ENCODE data around the gene CFAP157. TPM values are rescaled to one million over a fixed set of nuclear protein-coding genes. Genes with fewer than 3 reads are reported as not detected.

The CFAP157 gene
- total RNA-seq, 1 donor from 2014 or later, result 0.26 TPM

DNA sequence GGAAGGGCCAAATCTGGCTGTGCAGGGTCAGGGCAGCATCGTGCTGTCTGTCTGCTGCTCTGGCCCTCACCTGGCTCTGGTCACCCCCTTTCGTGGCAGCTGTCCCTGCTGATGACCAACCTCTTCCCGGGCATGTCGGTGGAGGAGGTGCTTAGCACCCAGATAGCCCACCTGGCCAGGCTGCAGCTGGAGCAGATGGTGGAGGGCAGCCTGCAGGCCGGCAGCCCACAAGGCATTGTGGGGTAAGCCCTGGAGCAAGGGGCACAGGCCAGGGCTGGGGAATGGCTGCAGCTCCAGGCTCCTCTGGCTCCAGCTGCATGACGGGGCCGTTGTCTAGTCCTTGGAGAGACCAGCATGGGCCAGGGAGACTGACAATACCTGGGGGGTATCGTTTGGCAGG is 20.1 kb downstream of the CFAP157 start:
- no peaks in the 10 kb centered on the region for H3K27me3 Mint-ChIP-seq (ENCODE audit: insufficient read depth)
- no peak for DNase-seq (ENCODE audit: low spot score)
- no peaks in the 10 kb centered on the region for H3K4me1 Mint-ChIP-seq (ENCODE audit: low read depth)
- no peaks in the 10 kb centered on the region for H3K9me3 Mint-ChIP-seq
- no peak overlapping the region for H3K4me3 Mint-ChIP-seq
- H3K36me3 Mint-ChIP-seq (ENCODE audit: low read depth), result no peaks in the 10 kb centered on the region
- no peak overlapping the region for H3K27ac Mint-ChIP-seq
- intact Hi-C loops (cut with micrococcal nuclease), result no loop called here

DNA sequence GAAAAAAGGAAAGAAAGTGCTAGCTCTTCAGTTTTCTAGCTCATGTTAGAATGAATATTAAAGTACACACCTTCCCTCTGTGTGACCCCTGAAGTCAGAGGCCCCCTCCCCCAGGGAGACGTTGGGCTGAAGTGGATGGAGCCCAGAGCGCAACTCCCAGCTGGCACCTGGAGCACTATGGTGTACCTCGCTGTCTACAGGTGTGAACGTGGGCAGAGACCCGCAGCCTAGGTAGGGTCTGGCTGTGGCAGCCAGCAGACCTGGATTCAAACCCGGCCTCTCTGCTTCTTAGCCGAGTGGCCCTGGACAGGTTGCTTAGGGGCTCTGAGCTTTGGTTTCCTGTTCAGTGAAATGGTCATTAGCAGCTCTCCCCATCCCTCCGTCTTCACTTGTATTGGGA is 22.0 kb downstream of the CFAP157 start:
- no peak overlapping the region for H3K27ac Mint-ChIP-seq
- no peak for DNase-seq (ENCODE audit: low spot score)
- no peaks in the 10 kb centered on the region for H3K36me3 Mint-ChIP-seq (ENCODE audit: low read depth)
- no peak overlapping the region for H3K4me3 Mint-ChIP-seq
- intact Hi-C loops (cut with micrococcal nuclease), result no loop called here
- H3K4me1 Mint-ChIP-seq (ENCODE audit: low read depth), result peaks cover 3% of the 10 kb centered on the region
- H3K27me3 Mint-ChIP-seq (ENCODE audit: insufficient read depth), result no peaks in the 10 kb centered on the region
- no peaks in the 10 kb centered on the region for H3K9me3 Mint-ChIP-seq

DNA sequence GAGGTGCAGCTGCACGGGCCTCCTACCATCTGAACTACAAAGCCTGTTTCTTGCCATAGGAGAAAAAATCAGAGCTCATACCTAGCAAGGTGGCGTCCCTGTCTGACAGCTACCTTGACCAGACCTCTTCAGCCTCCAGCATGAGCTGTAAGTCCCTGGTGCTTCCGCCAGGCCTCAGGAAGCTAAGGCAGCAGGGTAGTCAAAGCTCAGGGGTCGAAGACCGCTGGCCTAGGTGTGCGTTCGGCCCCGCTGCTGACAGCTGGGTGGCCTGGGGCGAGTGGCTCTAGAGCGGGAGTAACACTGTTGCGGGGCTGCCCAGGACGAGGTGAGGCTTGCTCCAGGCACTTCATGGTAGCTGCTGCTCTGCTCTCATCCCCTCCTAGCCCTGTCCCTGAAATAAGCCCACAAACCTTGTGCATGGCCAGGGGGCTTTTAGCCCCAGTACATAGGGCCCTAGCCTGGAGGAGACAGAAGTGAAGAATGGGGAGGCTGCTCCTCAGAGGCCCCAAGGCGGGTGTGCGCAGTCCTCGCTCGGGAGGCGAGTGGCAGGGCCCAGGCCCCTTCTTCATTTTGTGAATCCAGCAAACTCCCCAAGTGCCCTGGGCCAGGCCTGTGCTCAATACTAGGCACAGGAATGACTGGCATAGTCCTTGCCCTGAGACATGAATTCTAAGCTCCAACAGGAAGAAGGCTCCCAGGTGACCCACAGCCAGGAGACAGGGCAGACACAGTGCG is 22.9 kb downstream of the CFAP157 start:
- Mint-ChIP-seq H3K27ac (no peak overlapping the region), H3K9me3 (no peaks in the 10 kb centered on the region), H3K36me3 (ENCODE audit: low read depth) (no peaks in the 10 kb centered on the region), H3K4me3 (no peak overlapping the region), H3K4me1 (ENCODE audit: low read depth) (peaks cover 9% of the 10 kb centered on the region), H3K27me3 (ENCODE audit: insufficient read depth) (no peaks in the 10 kb centered on the region)
- intact Hi-C loops (cut with micrococcal nuclease), result loop anchor here (10.0 kb wide), 1 partner anchor 485 kb away; no protein-coding TSS in a partner anchor
- DNase-seq (ENCODE audit: low spot score), result no peak

DNA sequence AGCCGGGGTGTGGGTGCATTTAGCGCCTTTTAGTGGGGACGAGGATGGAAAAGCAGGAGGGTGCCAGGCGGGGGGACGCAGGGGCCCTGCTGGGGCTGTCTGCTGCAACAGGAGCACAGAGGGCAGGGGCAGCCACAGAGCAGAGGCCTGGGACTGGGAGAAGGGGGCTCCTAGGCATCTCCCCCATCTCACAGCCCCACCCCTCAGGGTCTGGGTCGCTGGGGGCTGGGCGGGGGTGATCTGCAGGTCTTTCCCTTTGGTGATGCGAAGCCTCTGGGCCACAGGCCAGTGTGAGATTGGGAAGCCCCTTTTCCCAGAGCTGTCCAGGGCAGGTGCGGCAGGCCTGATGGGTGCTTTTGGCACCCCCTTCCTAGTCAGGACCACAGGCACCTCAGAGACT is 23.5 kb downstream of the CFAP157 start:
- Mint-ChIP-seq H3K36me3 (ENCODE audit: low read depth) (no peaks in the 10 kb centered on the region), H3K27ac (no peak overlapping the region), H3K9me3 (no peaks in the 10 kb centered on the region), H3K4me3 (no peak overlapping the region), H3K27me3 (ENCODE audit: insufficient read depth) (no peaks in the 10 kb centered on the region), H3K4me1 (ENCODE audit: low read depth) (peaks cover 10% of the 10 kb centered on the region)
- DNase-seq (ENCODE audit: low spot score), result no peak
- intact Hi-C loops (cut with micrococcal nuclease), result loop anchor here (10.0 kb wide), 1 partner anchor 485 kb away; no protein-coding TSS in a partner anchor

DNA sequence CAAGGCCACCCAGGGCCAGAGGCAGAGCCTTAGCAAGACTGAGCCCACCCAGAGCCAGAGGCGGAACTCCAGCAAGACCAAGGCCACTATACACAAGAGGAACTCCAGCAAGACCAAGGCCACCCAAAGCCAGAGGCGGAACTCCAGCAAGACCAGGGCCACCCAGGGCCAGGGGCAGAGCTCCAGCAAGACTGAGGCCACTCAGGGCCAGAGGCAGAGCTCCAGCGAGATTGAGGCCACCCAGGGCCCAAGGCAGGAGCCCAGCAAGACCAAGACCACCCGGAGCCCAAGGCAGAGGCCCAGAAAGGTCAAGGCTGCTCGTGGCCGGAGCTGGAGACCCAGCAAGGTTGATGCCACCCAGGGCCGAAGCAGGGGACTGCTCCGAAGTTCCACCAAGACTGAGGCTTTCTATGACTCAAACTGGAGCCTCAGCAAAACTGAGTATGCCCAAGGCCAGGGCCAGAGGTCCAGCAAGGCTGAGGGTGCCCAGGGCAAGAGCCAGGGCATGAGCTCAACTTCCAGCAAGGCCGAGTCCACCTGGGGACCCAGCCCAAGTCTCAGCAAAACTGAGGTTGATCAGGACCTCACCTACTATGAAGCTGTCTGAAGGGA is 24.1 kb downstream of the CFAP157 start:
- H3K4me1 Mint-ChIP-seq (ENCODE audit: low read depth), result peaks cover 15% of the 10 kb centered on the region
- H3K27ac Mint-ChIP-seq, result no peak overlapping the region
- H3K9me3 Mint-ChIP-seq, result no peaks in the 10 kb centered on the region
- DNase-seq (ENCODE audit: low spot score), result no peak
- H3K27me3 Mint-ChIP-seq (ENCODE audit: insufficient read depth), result no peaks in the 10 kb centered on the region
- no peak overlapping the region for H3K4me3 Mint-ChIP-seq
- intact Hi-C loops (cut with micrococcal nuclease), result loop anchor here (10.0 kb wide), 1 partner anchor 486 kb away; no protein-coding TSS in a partner anchor
- H3K36me3 Mint-ChIP-seq (ENCODE audit: low read depth), result no peaks in the 10 kb centered on the region

DNA sequence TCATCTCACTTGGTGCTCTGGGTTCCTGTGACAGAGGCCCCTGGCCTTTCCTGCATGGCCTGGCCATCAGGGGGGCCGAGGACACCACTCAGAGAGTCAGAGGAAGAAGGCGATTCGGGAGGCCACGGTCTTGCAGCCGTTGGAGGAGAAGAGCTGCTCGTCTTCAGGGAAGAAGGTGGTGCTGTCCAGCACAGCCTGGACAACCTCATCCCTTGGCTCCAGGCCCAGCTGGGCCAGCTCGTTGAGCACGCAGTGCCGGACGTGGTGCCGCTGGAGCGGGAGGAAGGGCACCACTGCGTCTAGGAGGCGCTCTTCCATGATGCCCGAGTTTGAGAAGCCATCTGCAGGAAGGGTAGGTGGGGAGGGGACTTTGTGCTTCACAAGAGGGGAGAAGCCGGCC is 25.1 kb downstream of the CFAP157 start:
- no peaks in the 10 kb centered on the region for H3K9me3 Mint-ChIP-seq
- no peaks in the 10 kb centered on the region for H3K36me3 Mint-ChIP-seq (ENCODE audit: low read depth)
- no peaks in the 10 kb centered on the region for H3K27me3 Mint-ChIP-seq (ENCODE audit: insufficient read depth)
- H3K4me1 Mint-ChIP-seq (ENCODE audit: low read depth), result peaks cover 15% of the 10 kb centered on the region
- H3K4me3 Mint-ChIP-seq, result no peak overlapping the region
- H3K27ac Mint-ChIP-seq, result no peak overlapping the region
- intact Hi-C loops (cut with micrococcal nuclease), result loop anchor here (10.0 kb wide), 1 partner anchor 487 kb away; no protein-coding TSS in a partner anchor
- DNase-seq (ENCODE audit: low spot score), result no peak

DNA sequence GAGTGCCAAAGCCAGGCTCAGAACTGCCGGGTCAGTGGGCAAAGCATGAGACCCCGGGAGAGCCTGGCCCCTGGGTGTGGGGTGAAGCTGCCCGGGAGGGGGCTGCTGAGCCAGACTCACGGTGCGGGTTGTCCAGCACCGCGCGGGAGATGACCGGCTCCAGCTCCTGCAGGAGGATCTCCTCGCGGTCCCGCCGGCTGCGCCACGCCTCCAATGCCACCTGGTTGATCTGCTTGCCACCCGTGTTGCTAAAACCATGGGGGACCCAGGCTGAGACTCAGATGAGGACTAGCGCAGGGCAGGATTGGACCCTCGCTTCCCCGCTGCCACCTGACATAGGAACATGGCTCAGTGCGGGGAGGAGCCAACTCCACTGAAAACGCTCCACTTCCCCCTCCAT is 25.7 kb downstream of the CFAP157 start:
- intact Hi-C loops (cut with micrococcal nuclease), result loop anchor here (10.0 kb wide), 1 partner anchor 488 kb away; no protein-coding TSS in a partner anchor
- Mint-ChIP-seq H3K36me3 (ENCODE audit: low read depth) (peaks cover 3% of the 10 kb centered on the region), H3K4me3 (no peak overlapping the region), H3K9me3 (no peaks in the 10 kb centered on the region), H3K27ac (no peak overlapping the region), H3K4me1 (ENCODE audit: low read depth) (peaks cover 15% of the 10 kb centered on the region), H3K27me3 (ENCODE audit: insufficient read depth) (no peaks in the 10 kb centered on the region)
- no peak for DNase-seq (ENCODE audit: low spot score)

DNA sequence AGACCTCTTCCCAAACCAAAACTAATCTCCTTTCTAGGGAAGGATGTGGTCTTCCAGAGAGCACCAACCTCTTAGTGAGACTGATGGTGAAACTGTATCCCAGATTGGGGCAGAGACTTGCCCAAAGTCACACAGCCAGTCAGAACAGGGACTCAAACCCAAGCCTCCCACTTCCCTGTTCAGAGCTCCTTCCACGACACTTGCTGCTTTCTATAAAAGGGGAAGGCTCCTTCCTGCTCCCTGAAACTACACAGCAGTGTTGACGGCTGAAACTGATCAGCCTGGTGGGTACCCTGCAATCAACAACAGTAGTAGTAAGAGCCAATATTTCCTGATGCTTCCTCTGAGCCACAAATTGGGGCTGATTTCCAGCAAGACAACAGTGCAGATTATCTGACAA is 26.8 kb downstream of the CFAP157 start:
- intact Hi-C loops (cut with micrococcal nuclease), result loop anchor here (1.0 to 10.0 kb wide), 5 partner anchors 121 to 489 kb away; partner anchors contain the start of gene STXBP1
- peaks cover 15% of the 10 kb centered on the region for H3K4me1 Mint-ChIP-seq (ENCODE audit: low read depth)
- H3K36me3 Mint-ChIP-seq (ENCODE audit: low read depth), result peaks cover 3% of the 10 kb centered on the region
- no peak for DNase-seq (ENCODE audit: low spot score)
- H3K27me3 Mint-ChIP-seq (ENCODE audit: insufficient read depth), result no peaks in the 10 kb centered on the region
- H3K27ac Mint-ChIP-seq, result no peak overlapping the region
- H3K9me3 Mint-ChIP-seq, result no peaks in the 10 kb centered on the region
- H3K4me3 Mint-ChIP-seq, result peak overlapping the region; percentile 78

DNA sequence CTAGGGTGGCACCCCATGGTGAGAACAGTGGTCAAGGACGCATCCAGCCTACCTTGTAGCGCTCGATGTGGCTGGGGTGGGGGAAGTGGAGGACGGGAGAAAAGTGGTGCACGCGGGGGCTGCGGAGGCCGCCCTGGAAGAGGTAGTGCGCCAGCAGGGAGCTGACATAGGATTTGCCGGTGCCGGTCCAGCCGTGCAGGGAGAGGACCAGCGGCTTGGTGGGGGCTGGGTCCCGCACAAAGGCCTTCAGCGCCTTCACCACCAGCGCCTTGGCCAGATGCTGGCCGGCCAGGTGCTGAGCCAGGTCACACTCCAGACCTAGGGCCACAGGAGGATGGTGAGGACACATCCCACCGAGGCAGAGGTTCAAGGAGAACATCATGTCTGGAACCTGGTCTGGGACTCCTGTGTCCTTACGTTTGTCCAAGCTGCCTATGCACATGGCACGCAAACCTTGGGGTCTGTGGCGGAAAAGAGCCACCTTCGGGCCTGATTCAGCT is 27.5 kb downstream of the CFAP157 start:
- Mint-ChIP-seq H3K27me3 (ENCODE audit: insufficient read depth) (no peaks in the 10 kb centered on the region), H3K27ac (peak overlapping the region; percentile 80), H3K9me3 (no peaks in the 10 kb centered on the region), H3K36me3 (ENCODE audit: low read depth) (peaks cover 8% of the 10 kb centered on the region), H3K4me1 (ENCODE audit: low read depth) (peaks cover 15% of the 10 kb centered on the region), H3K4me3 (peak overlapping the region; percentile 78)
- intact Hi-C loops (cut with micrococcal nuclease), result loop anchor here (1.0 to 10.0 kb wide), 5 partner anchors 122 to 489 kb away; partner anchors contain the start of gene STXBP1
- DNase-seq (ENCODE audit: low spot score), result no peak

DNA sequence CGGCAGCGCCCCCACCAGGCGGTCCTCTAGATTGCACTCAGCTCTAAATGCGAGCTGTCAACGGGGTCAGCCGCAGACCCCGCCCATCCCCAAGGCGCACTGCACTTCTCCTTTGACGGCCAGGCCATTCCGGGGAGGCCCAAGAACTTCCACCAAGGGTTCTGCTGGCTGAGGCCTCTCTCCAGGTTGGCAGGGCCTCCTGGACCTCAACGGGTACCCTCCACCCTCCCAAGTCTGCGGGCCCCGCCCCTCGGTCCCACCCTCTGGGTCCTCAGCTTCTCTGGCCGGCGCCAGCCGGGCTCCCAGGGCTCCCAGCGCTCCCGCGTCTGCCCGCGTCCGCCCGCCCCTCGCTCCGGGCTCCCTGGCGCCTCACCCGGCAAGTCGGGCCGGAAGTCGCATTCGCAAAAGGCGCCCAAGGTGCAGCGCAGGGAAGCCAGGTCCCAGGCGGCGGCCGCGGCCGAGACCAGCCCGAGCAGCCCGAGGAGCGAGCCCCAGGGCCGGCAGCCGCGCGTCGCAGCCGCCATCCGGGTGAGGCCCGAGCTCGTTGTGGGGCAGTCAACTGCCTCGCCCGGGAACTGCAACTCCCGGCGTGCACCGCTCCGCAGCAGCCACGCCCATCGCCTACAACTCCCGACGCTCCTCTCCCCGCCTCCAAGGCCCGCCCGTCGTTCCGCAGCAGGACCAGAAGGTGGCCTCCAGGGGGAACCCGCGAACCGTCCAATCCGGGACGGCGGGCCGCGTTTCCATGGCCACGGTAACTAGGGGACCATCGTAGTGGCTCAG is 28.1 kb downstream of the CFAP157 start, which contains the start of gene TOR2A:
TSS of gene TOR2A (minus strand) at position 548 of the 783 bp plus-strand sequence. CDS start at position 524, 24 bp downstream.
- peak within 1 kb of the TSS; percentile 96 for H3K27ac Mint-ChIP-seq
- peak within 1 kb of the TSS; percentile 89 for H3K4me3 Mint-ChIP-seq
- no peaks in the 10 kb centered on the region for H3K9me3 Mint-ChIP-seq
- peak; percentile 98 for DNase-seq (ENCODE audit: low spot score)
- peaks cover 15% of the 10 kb centered on the region for H3K4me1 Mint-ChIP-seq (ENCODE audit: low read depth)
- H3K27me3 Mint-ChIP-seq (ENCODE audit: insufficient read depth), result no peaks in the 10 kb centered on the region
- intact Hi-C loops (cut with micrococcal nuclease), result loop anchor here (1.0 to 10.0 kb wide), 16 partner anchors 20 to 490 kb away; partner anchors contain the start of genes FPGS, LRSAM1, NAIF1 and PTRH1
- H3K36me3 Mint-ChIP-seq (ENCODE audit: low read depth), result peaks cover 9% of the 10 kb centered on the region

DNA sequence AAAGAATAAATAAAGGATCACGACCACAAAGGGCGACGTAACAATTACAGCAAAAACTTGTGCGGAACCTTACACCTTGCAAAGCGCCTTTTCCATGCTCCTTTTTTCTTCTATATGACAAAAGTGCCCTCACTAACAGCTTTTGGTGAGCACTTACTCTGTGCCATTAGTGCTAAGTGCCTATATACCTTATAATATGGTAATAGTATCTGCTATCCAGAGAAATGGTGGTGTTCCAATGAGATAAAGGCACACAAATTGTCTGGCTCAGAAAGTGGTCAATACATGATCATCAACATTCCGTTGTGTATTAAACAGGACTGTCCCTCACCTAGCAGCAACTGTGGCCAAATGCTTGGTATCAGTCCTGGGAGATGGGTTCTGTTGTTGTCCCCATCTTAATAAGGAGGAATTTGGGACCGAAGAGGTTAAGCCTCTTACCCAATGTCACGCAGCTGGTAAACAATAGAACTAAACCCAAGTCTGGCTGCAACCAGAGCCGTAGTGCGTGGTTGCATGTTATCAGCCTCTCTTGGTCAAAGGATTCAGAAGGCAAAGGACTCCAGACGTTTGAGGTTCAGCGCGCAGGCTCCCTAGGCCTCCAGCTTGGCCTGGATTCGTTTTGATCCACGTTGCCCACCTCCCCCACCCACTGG is 28.9 kb downstream of the CFAP157 start:
- Mint-ChIP-seq H3K4me3 (peak overlapping the region; percentile 89), H3K27me3 (ENCODE audit: insufficient read depth) (no peaks in the 10 kb centered on the region), H3K4me1 (ENCODE audit: low read depth) (peaks cover 15% of the 10 kb centered on the region), H3K9me3 (no peaks in the 10 kb centered on the region), H3K36me3 (ENCODE audit: low read depth) (peaks cover 9% of the 10 kb centered on the region), H3K27ac (peak overlapping the region; percentile 96)
- no peak for DNase-seq (ENCODE audit: low spot score)
- intact Hi-C loops (cut with micrococcal nuclease), result loop anchor here (1.0 to 10.0 kb wide), 12 partner anchors 20 to 491 kb away; partner anchors contain the start of genes FPGS, LRSAM1, NAIF1 and PTRH1

DNA sequence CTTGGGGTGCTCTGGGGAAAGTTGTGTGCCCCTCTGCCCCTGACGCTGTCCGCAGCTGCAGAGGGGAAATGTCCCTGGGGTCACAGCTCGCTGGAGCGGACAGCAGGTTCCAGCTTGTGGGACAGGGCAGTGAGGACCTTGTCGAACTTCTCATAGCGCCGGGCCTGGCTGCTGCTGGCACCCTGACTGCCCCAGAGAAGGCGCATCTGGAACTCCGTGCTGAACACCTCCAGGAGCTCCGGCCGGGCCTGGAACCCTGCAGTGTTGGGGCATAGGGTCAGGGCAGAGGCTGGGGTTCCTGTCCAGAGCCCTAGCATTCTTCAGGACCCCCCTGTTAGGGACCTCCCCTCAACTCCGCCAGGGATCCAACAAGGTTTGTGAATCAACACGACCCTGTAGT is 31.9 kb downstream of the CFAP157 start:
- no peaks in the 10 kb centered on the region for H3K27me3 Mint-ChIP-seq (ENCODE audit: insufficient read depth)
- peaks cover 13% of the 10 kb centered on the region for H3K4me1 Mint-ChIP-seq (ENCODE audit: low read depth)
- H3K27ac Mint-ChIP-seq, result no peak overlapping the region
- no peaks in the 10 kb centered on the region for H3K9me3 Mint-ChIP-seq
- intact Hi-C loops (cut with micrococcal nuclease), result loop anchor here (10.0 kb wide), 1 partner anchor 494 kb away; no protein-coding TSS in a partner anchor
- H3K36me3 Mint-ChIP-seq (ENCODE audit: low read depth), result peaks cover 18% of the 10 kb centered on the region
- no peak overlapping the region for H3K4me3 Mint-ChIP-seq
- no peak for DNase-seq (ENCODE audit: low spot score)

Measured in activated T-helper 1 cell treated with anti-CD3 and anti-CD28 coated beads, Interleukin-12 subunit alpha, Interleukin-12 subunit beta, Interleukin-2, Interleukin-4 antibody, amounts not matched to agents 30 ng/mL and 10 ng/mL and 1 ng/mL, durations not matched to agents 14 hours and 24 hours and 36 hours (primary cell).